Stimulated activated CD4-positive, alpha-beta T cell treated with anti-CD3 and anti-CD28 coated beads, Interleukin-12 subunit alpha, Interleukin-12 subunit beta, amount 100 ng/mL, for 24 hours (primary cell): ENCODE measurements around the gene GPR155.
"Not testable (repeated sequence)": the region's sequence is repeated elsewhere in the genome, so short reads cannot be mapped to it uniquely, and the experiment has no call there.

Source experiments
- DNase-seq, 2 experiments: peaks; one replicate each; pipeline ENCODE4 v3.0.0-alpha.2; 2020; ENCODE audit warnings: low read depth in 2 of 2

The GPR155 gene

GRCh38 chr2:174438146-174438886 lies 48.5 kb downstream of the GPR155 start:
- no peak for DNase-seq

GRCh38 chr2:174436351-174436750 lies 50.5 kb downstream of the GPR155 start:
- no peak for DNase-seq

- no peak for DNase-seq
Observed at GRCh38 chr2:174431902-174432301, 54.9 kb downstream of the GPR155 start.

GRCh38 chr2:174430066-174430465 lies 56.8 kb downstream of the GPR155 start:
- DNase-seq, result no peak

- no peak for DNase-seq
Observed at GRCh38 chr2:174428214-174428613, 58.6 kb downstream of the GPR155 start.

GRCh38 chr2:174412256-174412655 lies 74.6 kb downstream of the GPR155 start:
- DNase-seq, result no peak

- not testable (repeated sequence) for DNase-seq
Observed at GRCh38 chr2:174410039-174410438, 76.8 kb downstream of the GPR155 start.

GRCh38 chr2:174403628-174404027 lies 83.2 kb downstream of the GPR155 start:
- DNase-seq, result no peak

GRCh38 chr2:174400853-174401252 lies 86.0 kb downstream of the GPR155 start:
- DNase-seq, result no peak

GRCh38 chr2:174399171-174399570 lies 87.7 kb downstream of the GPR155 start:
- DNase-seq, result no peak

- DNase-seq, result no peak
Observed at GRCh38 chr2:174397773-174398172, 89.1 kb downstream of the GPR155 start.

GRCh38 chr2:174395969-174396630 lies 90.7 kb downstream of the GPR155 start:
- no peak for DNase-seq

- peak; percentile 45 to 63 for DNase-seq
Observed at GRCh38 chr2:174395284-174395968, 91.4 kb downstream of the GPR155 start, which contains the start of gene SCRN3. SCRN3 (plus strand) TSS chr2:174395730; CDS start chr2:174398284, 2,554 bp downstream.

GRCh38 chr2:174392706-174393105 lies 94.1 kb downstream of the GPR155 start:
- DNase-seq, result no peak

- not testable (repeated sequence) for DNase-seq
Observed at GRCh38 chr2:174390303-174390702, 96.5 kb downstream of the GPR155 start.

GRCh38 chr2:174389542-174389941 lies 97.3 kb downstream of the GPR155 start:
- no peak for DNase-seq

- not testable (repeated sequence) for DNase-seq
Observed at GRCh38 chr2:174388706-174389105, 98.1 kb downstream of the GPR155 start.

GRCh38 chr2:174385201-174385600 lies 101.6 kb downstream of the GPR155 start:
- no peak for DNase-seq

GRCh38 chr2:174383796-174384195 lies 103.0 kb downstream of the GPR155 start:
- no peak for DNase-seq
